HepG2 (cell line): ENCODE measurements around the gene CPXM1. TPM values are rescaled to one million over a fixed set of nuclear protein-coding genes. Genes with fewer than 3 reads are reported as not detected.

ENCODE experiments used
- CBFB ChIP-seq: sonication (generic); formaldehyde crosslinking; IDR thresholded peaks from 2 replicates; pipeline ENCODE4 v1.4.0; 2020; ENCODE audit warnings: missing genetic modification reagents
- CENPT ChIP-seq: sonication (generic); formaldehyde crosslinking; IDR thresholded peaks from 2 replicates; pipeline ENCODE4 v1.8.0; 2022; ENCODE audit warnings: low read depth, mild to moderate bottlenecking, moderate library complexity, missing genetic modification reagents
- CHD2 ChIP-seq: IDR thresholded peaks from 2 replicates; pipeline ENCODE4 v1.6.1; 2011; ENCODE audit warnings: low read depth, low read length, improper control_type of control experiment
- E2F1 ChIP-seq: sonication (generic); formaldehyde crosslinking; IDR thresholded peaks from 2 replicates; pipeline ENCODE4 v1.5.0; 2020; ENCODE audit warnings: missing genetic modification reagents
- HIVEP1 ChIP-seq: sonication (generic); formaldehyde crosslinking; IDR thresholded peaks from 2 replicates; pipeline ENCODE4 v1.4.0; 2020; ENCODE audit warnings: mild to moderate bottlenecking, missing genetic modification reagents
- MXD1 ChIP-seq: sonication (generic); formaldehyde crosslinking; IDR thresholded peaks from 2 replicates; pipeline ENCODE4 v1.4.0; 2020; ENCODE audit warnings: mild to moderate bottlenecking, missing genetic modification reagents
- NFAT5 ChIP-seq: sonication (generic); formaldehyde crosslinking; IDR thresholded peaks from 2 replicates; pipeline ENCODE4 v1.4.0; 2020; ENCODE audit warnings: missing genetic modification reagents
- PAXIP1 ChIP-seq: sonication (generic); formaldehyde crosslinking; conservative IDR thresholded peaks from 2 replicates; pipeline ENCODE4 v1.4.0; 2020; ENCODE audit warnings: mild to moderate bottlenecking, missing genetic modification reagents, moderate library complexity
- TCF7 ChIP-seq: sonication (generic); IDR thresholded peaks from 2 replicates; pipeline ENCODE4 v1.6.1; 2016; ENCODE audit warnings: antibody characterized with exemption, low read depth
- XBP1 ChIP-seq: sonication (generic); formaldehyde crosslinking; IDR thresholded peaks from 2 replicates; pipeline ENCODE4 v1.5.0; 2020; ENCODE audit warnings: missing genetic modification reagents
- ZBTB46 ChIP-seq: sonication (generic); formaldehyde crosslinking; IDR thresholded peaks from 2 replicates; pipeline ENCODE4 v1.4.0; 2020; ENCODE audit warnings: mild to moderate bottlenecking, missing genetic modification reagents, borderline replicate concordance
- ZFP62 ChIP-seq: sonication (generic); formaldehyde crosslinking; IDR thresholded peaks from 2 replicates; pipeline ENCODE4 v1.4.0; 2020; ENCODE audit warnings: missing genetic modification reagents
- ZNF263 ChIP-seq: sonication (generic); formaldehyde crosslinking; IDR thresholded peaks from 2 replicates; pipeline ENCODE4 v1.4.0; 2020; ENCODE audit warnings: missing genetic modification reagents
- ZNF577 ChIP-seq: sonication (generic); formaldehyde crosslinking; IDR thresholded peaks from 2 replicates; pipeline ENCODE4 v1.4.0; 2020; ENCODE audit warnings: mild to moderate bottlenecking, low read depth, missing genetic modification reagents, borderline replicate concordance
- ZNF614 ChIP-seq: IDR thresholded peaks from 2 replicates; pipeline ENCODE4 v1.6.1; 2018; ENCODE audit warnings: missing biosample characterization, missing genetic modification reagents, inconsistent platforms, borderline replicate concordance
- ZNF629 ChIP-seq: sonication (generic); formaldehyde crosslinking; conservative IDR thresholded peaks from 2 replicates; pipeline ENCODE4 v1.5.0; 2020; ENCODE audit warnings: missing genetic modification reagents
- polyA plus RNA-seq, 8 experiments: library from polyadenylated mRNA; depleted of rRNA in 3 of 8; stranded (reverse) in 7 of 8; unstranded in 1 of 8; fragments of >200 nt; fragmentation: Illumina TruSeq in 4 of 8; extraction: Trizol in 4 of 8; gene quantifications; 2 replicates each; pipeline versions ENCODE4 v1.2.1 to v1.2.3, GENCODE V29; 2011 to 2016; ENCODE audit warnings: low read depth in 4 of 8, missing spikeins in 1 of 8, mixed read lengths in 1 of 8; ENCODE audit not compliant: insufficient read depth in 1 of 8
- total RNA-seq, 5 experiments: library from RNA; depleted of rRNA; stranded (reverse); fragments of >200 nt; fragmentation: Illumina TruSeq; extraction: Trizol; gene quantifications; 2 replicates each; pipeline ENCODE4 v1.2.3, GENCODE V29; 2016; ENCODE audit warnings: low read depth in 1 of 5

The CPXM1 gene
- total and polyA plus RNA-seq, 2 of the 13 experiments (the other 11 are each of a cell fraction or from before 2014, with no cell fraction given), result 0.07 TPM; not detected in 1

- TF ChIP-seq NFAT5 (peak; percentile 80; the same call in 1 of the 2 replicates), ZNF263 (0 out of 2 replicates have a peak, but pooled peaks have one; percentile 30), MXD1 (CRISPR knock-in tag) (peak; percentile 98), CBFB (CRISPR knock-in tag) (peak; percentile 93), XBP1 (CRISPR knock-in tag) (peak; percentile 87; the same call in 1 of the 2 replicates), CHD2 (no peak), ZNF614 (CRISPR knock-in tag) (peak; percentile 89; the same call in 1 of the 2 replicates), E2F1 (CRISPR knock-in tag) (peak; percentile 85; the same call in 1 of the 2 replicates), TCF7 (no peak), ZFP62 (CRISPR knock-in tag) (peak; percentile 93), HIVEP1 (CRISPR knock-in tag) (peak; percentile 97), ZBTB46 (CRISPR knock-in tag) (0 out of 2 replicates have a peak, but pooled peaks have one; percentile 64), PAXIP1 (CRISPR knock-in tag) (peak; percentile 60), ZNF629 (CRISPR knock-in tag) (peak; percentile 47; the same call in 1 of the 2 replicates), CENPT (CRISPR knock-in tag) (peak; percentile 53; the same call in 1 of the 2 replicates), ZNF577 (CRISPR knock-in tag) (peak; percentile 63; the same call in 1 of the 2 replicates)
These were observed 39.9 kb upstream of the CPXM1 start, which contains the start of the genes PCED1A and VPS16 (continued) for GRCh38 chr20:2840138-2840966.
